Adrenal gland (tissue), 12 donors: ENCODE measurements around the gene ST6GALNAC3. TPM values are rescaled to one million over a fixed set of nuclear protein-coding genes. Genes with fewer than 3 reads are reported as not detected.

ENCODE experiments used
- DNase-seq, 7 donors: peaks; one replicate each; pipeline ENCODE4 v3.0.0-alpha.2; 2019 to 2020
- H3K27ac ChIP-seq, 5 donors: fragments of 200-600 bp; sonication (generic) in 4 of 5; 1 replicate in 3 of 5; 2 replicates in 2 of 5; pipeline versions ENCODE4 v1.5.1 to v1.8.0; 2016 to 2020; ENCODE audit warnings: mild to moderate bottlenecking in 1 of 5
- H3K27me3 ChIP-seq: fragments of 200-600 bp; 2 replicates; pipeline ENCODE4 v1.8.0; 2021
- H3K36me3 ChIP-seq, 2 donors: fragments of 200-600 bp; replicated peaks in 1 of 2; 1 replicate in 1 of 2; 2 replicates in 1 of 2; pipeline versions ENCODE4 v1.5.1 to v1.8.0; 2018 to 2022
- H3K4me1 ChIP-seq, 2 donors: fragments of 200-600 bp; replicated peaks in 1 of 2; 1 replicate in 1 of 2; 2 replicates in 1 of 2; pipeline versions ENCODE4 v1.5.1 to v1.8.0; 2018 to 2021
- H3K4me3 ChIP-seq, 4 donors: fragments of 200-600 bp; sonication (generic) in 3 of 4; one replicate each; pipeline ENCODE4 v1.5.1; 2016 to 2018
- H3K9me3 ChIP-seq, 3 donors: fragments of 200-600 bp; sonication (generic) in 1 of 3; replicated peaks in 1 of 3; 1 replicate in 2 of 3; 2 replicates in 1 of 3; pipeline versions ENCODE4 v1.5.1 to v1.8.0; 2016 to 2021
- CTCF ChIP-seq, 6 experiments: fragments of 450-650 bp in 4 of 6; fragments of 200-600 bp in 2 of 6; sonication (generic) in 1 of 6; IDR thresholded peaks; 1 replicate in 5 of 6; 2 replicates in 1 of 6; pipeline versions ENCODE4 v1.5.1 to v1.8.0; 2016 to 2021; ENCODE audit warnings: antibody characterized with exemption in 6 of 6, mild to moderate bottlenecking in 2 of 6, moderate library complexity in 1 of 6
- POLR2A ChIP-seq, 2 donors: fragments of 450-650 bp; IDR thresholded peaks; one replicate each; pipeline ENCODE4 v1.6.1; 2017; ENCODE audit warnings: antibody characterized with exemption in 2 of 2, mild to moderate bottlenecking in 2 of 2, moderate library complexity in 1 of 2
- WGBS, 4 donors: extraction: QIAGEN DNeasy Blood & Tissue Kit in 2 of 4; methylation state at CpG; one replicate each; pipeline versions ENCODE4 v1.1.5 to v1.1.7; 2013 to 2017; 5-methylcytosine and 5-hydroxymethylcytosine counted together
- intact Hi-C, 2 donors: fragments of 100-400 bp; cut with DNase I; formaldehyde crosslinking; loops; one replicate each; pipeline versions ENCODE4 v1.14.1 to v1.15.0; 2022 to 2023
- polyA plus RNA-seq, 3 donors: library from polyadenylated mRNA; stranded (reverse); fragments of 200-250 nt in 2 of 3; fragments of 350-450 nt in 1 of 3; fragmentation: Illumina TruSeq in 1 of 3; extraction: RNeasy Lipid Tissue Mini Kit (QIAGEN cat#74804) in 1 of 3; gene quantifications; one replicate each; pipeline ENCODE4 v1.2.3, GENCODE V29; 2013 to 2014
- total RNA-seq, 9 donors: library from RNA; depleted of rRNA in 4 of 9; stranded (reverse); fragments of >200 nt in 4 of 9; fragments of 120-200 nt in 1 of 9; fragmentation: NEBNext Ultra II Directional in 1 of 9; extraction: Animal tissue kit (Norgen Biotek cat#: 25700) in 1 of 9; gene quantifications; one replicate each; pipeline versions ENCODE4 v1.1.0 to v1.2.4, GENCODE V29; 2013 to 2023
- donor health status: healthy with polysubstance abuse.
- donor health status: Bipolar disorder and iron deficiency.
- donor health status: DM: yes; HTN: yes; CAD: no.
- donor health status: DM: no; HTN: no; CAD: no.
- donor health status: DM: no; HTN: no; CAD: no.
- donor health status: DM: yes; HTN: yes; CAD: no.

The ST6GALNAC3 gene
- total and polyA plus RNA-seq, 12 donors, result 1.4 to 11.5 (median 5.9) TPM

- intact Hi-C loops, result no loop called here
- no peak for TF ChIP-seq CTCF (IDR thresholded peaks at IDR 0.05)
- no peak for TF ChIP-seq POLR2A (IDR thresholded peaks at IDR 0.05)
- Histone ChIP-seq H3K9me3 (no peaks in the 10 kb centered on the region), H3K4me1 (no peaks in the 10 kb centered on the region), H3K27me3 (no peaks in the 10 kb centered on the region), H3K36me3 (no peaks in the 10 kb centered on the region), H3K4me3 (no peak overlapping the region), H3K27ac (no peak overlapping the region)
- WGBS, 4 donors, result 68 to 77% (median 73%) methylated on average over 4 of the region's 4 CpGs
- DNase-seq, result no peak
Measured at GRCh38 chr1:76548513-76549100, 474.1 kb downstream of the ST6GALNAC3 start.

- no peaks in the 10 kb centered on the region for H3K4me1 ChIP-seq
- intact Hi-C loops, result no loop called here
- no peaks in the 10 kb centered on the region for H3K9me3 ChIP-seq
- no peaks in the 10 kb centered on the region for H3K27me3 ChIP-seq
- H3K27ac ChIP-seq, result no peak overlapping the region
- WGBS, 4 donors, result 86 to 100% (median 90%) methylated on average over 1 of the region's 1 CpG
- H3K36me3 ChIP-seq, result no peaks in the 10 kb centered on the region
- TF ChIP-seq CTCF (IDR thresholded peaks at IDR 0.05), result no peak
- no peak for TF ChIP-seq POLR2A (IDR thresholded peaks at IDR 0.05)
- no peak for DNase-seq
- H3K4me3 ChIP-seq, result no peak overlapping the region
Measured at GRCh38 chr1:76554283-76554682, 479.7 kb downstream of the ST6GALNAC3 start.

DNA sequence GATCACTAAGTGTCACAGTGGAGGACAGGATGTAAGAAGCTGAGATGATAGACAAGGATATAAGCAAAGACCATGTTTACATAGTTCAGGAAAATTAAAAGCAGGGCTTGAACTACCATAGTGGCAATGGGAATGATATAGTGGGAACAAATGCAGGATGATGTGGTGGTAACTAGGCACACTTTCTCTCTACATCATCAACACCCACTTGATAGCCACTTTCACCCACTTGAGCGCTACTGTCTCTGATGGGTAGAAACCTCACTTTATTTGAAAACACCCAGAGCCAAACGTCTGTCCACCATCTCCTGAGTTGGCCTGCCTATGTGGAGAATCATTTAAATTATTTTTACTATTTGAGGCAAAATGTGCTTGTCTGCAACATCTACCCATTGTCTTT is 487.7 kb downstream of the ST6GALNAC3 start:
- TF ChIP-seq POLR2A (IDR thresholded peaks at IDR 0.05), result no peak
- Histone ChIP-seq H3K4me1 (no peaks in the 10 kb centered on the region), H3K36me3 (no peaks in the 10 kb centered on the region), H3K27ac (no peak overlapping the region), H3K27me3 (no peaks in the 10 kb centered on the region), H3K9me3 (no peaks in the 10 kb centered on the region), H3K4me3 (no peak overlapping the region)
- 72 to 83% (median 73%) methylated on average over 2 of the region's 2 CpGs for WGBS, 4 donors
- intact Hi-C loops, result no loop called here
- DNase-seq, result no peak

GRCh38 chr1:76568573-76569238 is 494.2 kb downstream of the ST6GALNAC3 start:
- no peaks in the 10 kb centered on the region for H3K36me3 ChIP-seq
- intact Hi-C loops, result no loop called here
- 73 to 81% (median 78%) methylated on average over 6 of the region's 6 CpGs for WGBS, 4 donors

More at GRCh38 chr1:76568573-76569238, 494.2 kb downstream of the ST6GALNAC3 start:
- no peak overlapping the region for H3K4me3 ChIP-seq
- H3K9me3 ChIP-seq, result no peaks in the 10 kb centered on the region
- no peak overlapping the region for H3K27ac ChIP-seq
- H3K27me3 ChIP-seq, result no peaks in the 10 kb centered on the region
- no peak for DNase-seq
- no peaks in the 10 kb centered on the region for H3K4me1 ChIP-seq
- TF ChIP-seq CTCF (IDR thresholded peaks at IDR 0.05) (no peak), POLR2A (IDR thresholded peaks at IDR 0.05) (no peak)
